ENCODE results near the gene CHSY1.
"Not testable (repeated sequence)": the region's sequence is repeated elsewhere in the genome, so short reads cannot be mapped to it uniquely, and the experiment has no call there.

CHSY1 gene

DNA sequence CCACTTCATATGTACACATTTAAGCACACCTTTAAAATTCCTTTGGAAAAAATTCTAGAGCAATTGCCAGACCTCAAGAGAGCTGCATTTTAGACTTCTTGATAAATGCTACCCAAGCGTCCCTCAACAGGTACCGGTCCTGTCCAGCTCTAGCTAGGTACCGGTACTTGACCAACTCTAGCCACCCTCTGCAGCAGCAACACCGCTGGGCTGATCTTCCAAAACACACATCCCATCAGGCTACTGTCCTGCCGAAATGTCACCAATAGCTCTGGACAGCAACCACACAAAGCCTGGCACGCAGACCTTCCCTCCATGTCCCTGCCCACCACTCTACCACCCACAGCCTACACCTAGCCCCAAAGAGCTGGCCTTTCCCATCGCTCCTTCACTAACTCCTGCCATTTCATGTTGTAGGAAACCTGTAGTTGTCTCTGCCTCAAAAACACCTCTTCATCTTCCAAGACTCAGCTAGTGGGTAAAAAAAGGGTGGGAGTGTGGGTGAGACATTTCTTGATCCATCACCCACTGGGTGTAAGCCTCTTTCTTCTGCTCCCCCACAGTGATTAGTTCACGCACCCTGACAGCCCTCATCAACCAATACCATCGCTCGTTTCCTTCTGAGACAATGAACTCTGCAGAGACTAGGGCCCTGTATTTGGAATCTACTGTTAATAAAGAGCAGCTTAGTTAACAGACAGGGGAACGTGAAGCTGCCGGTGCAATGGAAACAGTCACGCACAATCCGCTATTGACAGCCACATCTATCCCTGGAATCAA lies 6.8 kb downstream of the CHSY1 start:
- DNase-seq (ENCODE audit: low read depth) = no peak

DNA sequence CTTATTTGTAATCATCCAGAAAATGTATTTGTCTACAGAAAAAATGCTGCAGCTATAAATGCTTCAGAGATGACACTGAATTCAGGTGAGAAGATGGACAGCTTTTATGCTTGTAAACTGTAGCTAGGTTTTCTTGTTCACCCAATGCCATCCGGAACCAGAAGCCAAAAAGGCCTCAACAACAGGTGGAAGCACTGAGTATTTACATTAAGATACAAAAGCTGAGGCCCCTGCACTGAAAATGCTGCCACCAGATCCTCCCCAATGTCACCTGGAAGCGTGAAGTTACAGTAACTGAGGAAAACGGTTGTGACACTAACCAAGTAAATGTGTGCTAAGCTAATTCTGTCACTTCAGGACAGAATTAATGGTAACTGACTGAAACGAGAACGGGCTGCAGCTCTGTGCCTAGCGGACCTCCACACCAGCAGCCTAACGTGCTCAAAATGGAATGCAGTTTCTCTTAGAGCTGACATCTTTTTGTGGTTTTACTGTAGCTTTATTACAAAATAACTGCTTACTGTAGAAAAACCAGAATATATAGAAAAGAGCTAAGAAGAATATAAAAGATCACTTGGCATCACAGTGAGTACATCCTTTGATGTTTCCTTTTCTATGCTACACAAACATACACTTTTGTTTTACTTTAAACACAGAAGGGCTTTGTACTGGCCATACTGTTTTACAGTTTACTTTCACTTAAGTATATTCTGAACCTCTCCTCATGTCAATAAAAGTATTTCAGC lies 7.6 kb downstream of the CHSY1 start:
- no peak for DNase-seq (ENCODE audit: low read depth)

DNA sequence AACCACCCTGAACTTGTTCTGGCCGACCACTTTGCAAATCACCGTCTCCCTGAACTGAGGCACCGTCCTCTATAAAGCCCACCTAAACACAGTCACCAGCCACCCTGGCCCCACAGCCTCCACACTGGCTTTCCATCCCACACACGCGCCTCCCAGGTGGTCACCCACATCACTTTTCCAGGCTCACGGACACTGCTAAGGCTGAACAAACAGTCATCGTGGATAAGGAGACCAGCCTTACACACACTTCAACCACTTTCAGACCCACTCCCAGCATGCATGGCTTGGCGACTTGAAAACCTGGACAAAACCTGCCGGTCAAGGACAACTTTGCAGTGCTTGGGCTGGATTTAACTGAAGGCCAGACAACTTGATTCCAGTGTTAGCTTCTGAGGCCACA lies 8.4 kb downstream of the CHSY1 start:
- DNase-seq (ENCODE audit: low read depth) = no peak

DNA sequence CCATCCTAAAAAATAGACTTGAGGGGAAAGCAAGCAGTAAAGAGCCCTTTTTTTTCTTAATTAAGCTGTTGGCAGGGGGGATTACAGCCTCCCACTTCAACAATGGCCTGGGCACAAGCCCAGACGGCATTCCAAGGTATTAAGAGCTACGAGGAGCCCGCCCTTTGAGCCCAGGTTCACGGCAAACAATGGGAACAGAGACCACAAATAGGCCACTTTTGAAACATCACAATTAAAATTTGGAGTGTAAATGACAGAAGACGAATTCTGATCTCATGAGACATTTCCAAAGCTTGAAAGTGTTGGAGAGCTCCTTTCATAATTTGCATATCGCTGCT lies 8.9 kb downstream of the CHSY1 start:
- no peak for DNase-seq (ENCODE audit: low read depth)

DNA sequence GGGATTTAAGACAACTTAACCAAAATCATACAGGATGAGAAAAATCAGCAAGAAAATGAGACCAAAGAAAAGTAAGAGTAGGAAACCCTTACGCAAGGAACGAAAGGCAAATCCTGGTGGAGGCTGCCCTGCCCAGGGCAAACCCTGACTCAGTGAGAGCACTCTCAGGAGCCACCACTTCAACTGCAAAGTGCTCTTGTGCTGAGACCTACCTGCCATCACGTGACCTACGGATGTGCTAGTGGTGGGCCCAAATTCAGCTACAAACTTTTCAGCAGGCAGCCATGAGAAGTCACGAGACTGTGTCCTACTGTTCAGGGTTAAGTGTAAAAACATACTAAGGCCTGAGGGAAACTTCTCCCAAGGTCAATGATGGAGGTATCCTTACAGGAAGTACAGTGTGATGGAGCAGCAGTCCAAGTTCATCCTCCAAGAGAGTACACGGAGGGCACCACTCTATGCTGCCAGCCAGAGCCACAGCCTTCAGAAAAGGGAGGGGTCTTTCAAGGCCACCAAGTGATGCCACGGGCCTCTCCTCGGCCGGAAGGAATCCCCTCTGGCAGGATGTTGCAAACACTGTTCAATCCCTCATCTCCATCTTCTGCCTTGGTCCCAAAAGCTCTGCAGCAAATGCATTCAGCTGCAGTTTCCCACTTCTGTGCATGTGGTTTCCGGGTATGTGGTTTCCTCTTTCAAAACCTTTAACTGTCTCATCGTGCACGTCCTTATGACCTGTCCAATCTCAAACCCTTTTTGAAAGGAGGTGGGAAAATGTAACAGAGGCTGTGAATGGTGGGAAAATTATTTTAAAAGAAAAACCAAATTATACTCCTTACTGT lies 9.5 kb downstream of the CHSY1 start:
- DNase-seq (ENCODE audit: low read depth) = peak; percentile 48

DNA sequence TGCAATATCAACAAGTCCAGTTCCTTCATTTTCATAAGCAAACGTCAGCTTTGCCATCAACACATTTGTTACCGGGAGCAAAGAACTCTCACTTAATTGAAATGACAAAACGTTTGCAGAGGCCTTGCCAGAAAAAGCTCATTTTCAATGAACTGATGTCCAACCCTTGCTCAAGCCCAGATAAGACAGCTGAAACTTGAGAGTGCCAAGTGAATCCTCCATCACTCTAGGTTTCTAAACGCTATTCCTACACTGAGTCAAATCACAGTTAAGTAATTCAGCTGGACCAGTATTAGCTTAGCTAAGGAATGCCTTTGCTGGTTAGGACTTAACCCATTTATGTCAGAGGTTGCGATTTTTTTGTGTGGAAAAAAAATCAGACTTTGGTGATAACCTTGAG lies 11.5 kb downstream of the CHSY1 start:
- DNase-seq (ENCODE audit: low read depth) = no peak

DNA sequence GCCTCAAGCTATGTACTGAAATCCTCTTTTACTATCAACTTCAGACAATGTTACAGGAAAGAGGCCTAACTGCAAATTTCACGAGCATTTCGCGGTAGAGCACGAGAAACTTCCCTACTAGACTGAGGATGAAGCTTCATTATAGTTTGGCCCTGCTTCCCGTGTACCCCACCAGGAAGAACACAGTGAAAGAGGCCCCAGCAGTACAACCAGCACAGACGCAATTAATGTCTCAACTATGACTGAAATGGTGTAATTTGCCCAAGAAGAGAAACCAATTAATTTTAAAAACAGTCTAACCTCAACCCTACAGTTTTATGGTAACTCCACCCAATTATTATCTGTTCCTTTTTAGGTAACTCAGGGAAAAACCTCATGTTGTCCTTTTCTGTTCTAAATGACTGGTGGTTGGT lies 12.1 kb downstream of the CHSY1 start:
- DNase-seq (ENCODE audit: low read depth) = no peak

DNA sequence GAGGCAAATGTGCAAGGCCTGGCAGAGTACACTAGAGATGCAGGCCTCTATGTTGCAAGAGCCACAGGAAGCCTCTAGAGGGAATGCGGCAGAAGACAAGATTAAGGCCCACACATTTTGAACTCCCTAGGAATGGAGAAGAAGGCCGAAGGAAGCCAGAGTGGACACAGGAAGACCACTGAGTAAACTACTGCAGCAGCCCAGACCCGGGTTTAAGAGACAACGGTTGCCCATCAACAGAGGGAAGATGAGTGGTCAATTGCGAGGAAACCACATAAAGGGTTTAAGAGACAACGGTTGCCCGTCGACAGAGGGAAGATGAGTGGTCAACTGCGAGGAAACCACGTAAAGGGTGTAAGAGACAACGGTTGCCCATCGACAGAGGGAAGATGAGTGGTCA lies 14.6 kb downstream of the CHSY1 start:
- no peak for DNase-seq (ENCODE audit: low read depth)

DNA sequence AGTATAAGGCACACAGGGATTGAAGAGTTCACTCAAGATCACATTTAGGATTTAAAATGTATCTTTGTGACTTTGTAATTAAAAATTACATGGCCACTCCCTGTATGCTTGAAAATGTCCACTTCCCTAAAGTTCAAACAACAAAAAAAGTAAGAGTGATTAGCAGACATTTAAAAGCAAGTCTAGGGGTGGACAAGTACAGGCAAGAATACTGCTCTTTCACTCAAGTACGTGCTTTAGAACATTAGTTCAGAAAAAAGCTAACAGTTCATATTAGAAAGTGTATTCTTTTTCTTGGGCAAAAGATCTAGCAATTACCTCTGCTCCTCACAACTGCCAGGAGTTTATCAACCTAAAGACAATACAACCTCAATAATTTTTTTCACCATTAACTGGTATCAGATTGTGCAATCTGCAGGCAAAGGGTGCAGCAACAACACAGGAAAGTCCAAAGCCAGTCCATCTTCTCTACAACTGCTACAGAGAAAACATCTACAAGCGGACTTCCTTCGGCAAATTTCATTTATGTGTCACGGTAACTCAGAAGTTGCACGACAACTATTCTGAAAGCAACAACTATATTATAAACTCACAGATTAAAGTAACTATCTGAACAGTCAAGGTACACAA lies 18.1 kb downstream of the CHSY1 start:
- DNase-seq (ENCODE audit: low read depth) = no peak

DNA sequence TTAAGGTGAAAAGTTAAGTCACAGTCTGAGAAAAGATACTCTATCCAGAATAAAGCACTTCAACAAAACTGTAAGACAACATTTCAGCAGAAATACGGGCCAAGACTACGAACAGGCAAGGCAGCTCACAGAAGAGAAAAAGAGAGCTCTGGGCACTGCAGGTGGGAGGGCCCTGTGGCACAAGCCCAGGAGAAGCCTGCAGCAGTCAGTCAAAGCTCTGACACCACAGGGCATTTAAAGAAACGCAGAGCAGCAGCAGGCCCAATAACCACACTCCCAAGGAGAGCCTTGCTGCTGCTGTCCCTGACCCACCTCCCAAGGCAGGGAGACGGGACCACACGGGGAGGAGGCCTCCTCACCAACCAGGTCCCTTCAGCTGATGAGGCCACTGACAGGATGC lies 19.2 kb downstream of the CHSY1 start:
- DNase-seq (ENCODE audit: low read depth) = no peak

DNA sequence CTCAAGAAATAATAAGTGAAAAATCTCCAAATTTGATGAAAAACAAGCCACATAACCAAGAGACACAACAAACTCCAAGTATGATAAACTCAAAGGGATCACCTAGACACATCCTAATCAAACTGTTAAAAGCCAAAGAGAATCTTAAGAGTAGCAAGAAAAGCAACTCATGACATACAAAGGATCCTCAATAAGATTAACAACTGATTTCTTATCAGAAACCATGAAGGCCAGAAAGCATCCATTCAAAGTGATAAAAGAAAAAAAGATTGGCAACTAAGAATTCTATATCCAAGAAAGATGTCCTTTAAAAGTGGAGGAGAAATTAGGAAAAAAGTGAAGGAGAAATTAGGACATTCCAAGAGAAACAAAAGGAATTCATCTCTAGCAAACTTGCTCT lies 23.5 kb downstream of the CHSY1 start:
- no peak for DNase-seq (ENCODE audit: low read depth)

DNA sequence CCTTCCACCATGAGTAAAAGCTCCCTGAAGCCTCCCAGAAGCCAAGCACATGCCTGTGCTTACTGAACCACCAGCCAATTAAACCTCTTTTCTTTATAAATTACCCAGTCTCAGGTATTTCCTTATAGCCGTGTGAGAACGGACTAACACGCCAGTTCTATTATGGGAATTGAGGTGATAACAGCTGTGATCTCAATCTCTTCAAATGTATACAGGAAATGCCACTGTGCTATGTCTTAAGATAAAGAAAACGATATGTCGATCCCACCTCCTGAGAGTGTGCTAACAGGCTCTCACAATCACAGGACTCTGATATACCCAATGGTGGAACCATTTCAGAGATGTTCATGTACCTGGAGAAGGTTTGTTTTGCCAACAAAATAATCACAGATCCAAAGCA lies 26.2 kb downstream of the CHSY1 start:
- DNase-seq (ENCODE audit: low read depth) = no peak

DNA sequence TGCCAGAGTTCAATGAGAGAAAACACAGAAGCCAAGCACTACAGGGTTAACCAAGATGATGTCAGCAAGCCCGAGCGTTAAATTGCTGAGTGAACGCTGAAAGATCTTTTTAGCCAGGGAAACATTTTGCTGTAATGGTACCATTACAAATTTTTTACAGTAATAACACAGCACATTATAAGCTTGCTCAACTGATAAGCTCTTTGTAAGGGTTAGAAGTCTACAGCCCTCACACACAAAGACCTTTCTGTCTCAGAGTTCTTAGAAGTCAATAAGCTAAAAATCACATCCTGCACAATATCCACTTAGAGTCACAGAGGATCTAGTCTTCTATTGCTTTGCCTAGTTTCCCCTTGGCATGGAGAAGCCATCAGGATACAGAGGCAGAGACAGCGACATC lies 29.9 kb downstream of the CHSY1 start:
- DNase-seq (ENCODE audit: low read depth) = no peak

DNA sequence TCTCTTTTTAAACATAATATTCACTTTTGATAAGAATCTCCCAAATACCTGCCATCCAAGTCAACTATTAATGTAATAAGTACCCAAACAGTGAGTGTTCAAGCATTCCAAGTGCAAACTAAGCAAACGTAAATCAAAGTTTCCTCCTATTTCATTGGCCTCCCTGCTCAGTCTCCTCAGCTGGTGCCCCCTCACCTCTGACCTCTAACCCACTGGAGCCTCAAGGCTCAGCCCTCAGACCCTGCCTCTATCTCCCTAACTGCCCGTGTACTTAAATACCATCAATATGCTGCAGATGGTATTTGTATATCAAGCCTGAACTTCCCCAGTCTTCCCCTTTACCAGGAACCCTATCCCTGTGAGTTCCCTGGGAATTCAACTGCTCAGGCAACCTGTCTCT lies 31.8 kb downstream of the CHSY1 start:
- no peak for DNase-seq (ENCODE audit: low read depth)

DNA sequence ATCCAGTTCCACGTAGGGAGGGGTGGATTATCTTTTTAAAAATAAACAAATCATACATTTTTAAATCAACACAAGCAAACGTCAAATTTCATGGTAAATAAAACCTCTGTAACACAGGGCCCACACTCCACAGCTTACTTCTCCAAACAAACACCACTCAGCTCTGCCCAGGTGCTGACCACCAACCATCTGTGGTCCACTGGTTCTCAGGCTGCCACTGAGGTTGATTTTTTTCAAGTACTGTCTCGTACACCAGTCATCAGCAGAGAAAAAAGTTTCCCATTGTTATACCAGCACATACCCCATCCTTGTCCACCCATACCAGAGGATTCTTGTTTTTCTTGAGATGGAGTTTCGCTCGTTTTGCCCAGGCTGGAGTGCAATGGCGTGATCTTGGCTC lies 32.4 kb downstream of the CHSY1 start:
- DNase-seq (ENCODE audit: low read depth) = no peak

DNA sequence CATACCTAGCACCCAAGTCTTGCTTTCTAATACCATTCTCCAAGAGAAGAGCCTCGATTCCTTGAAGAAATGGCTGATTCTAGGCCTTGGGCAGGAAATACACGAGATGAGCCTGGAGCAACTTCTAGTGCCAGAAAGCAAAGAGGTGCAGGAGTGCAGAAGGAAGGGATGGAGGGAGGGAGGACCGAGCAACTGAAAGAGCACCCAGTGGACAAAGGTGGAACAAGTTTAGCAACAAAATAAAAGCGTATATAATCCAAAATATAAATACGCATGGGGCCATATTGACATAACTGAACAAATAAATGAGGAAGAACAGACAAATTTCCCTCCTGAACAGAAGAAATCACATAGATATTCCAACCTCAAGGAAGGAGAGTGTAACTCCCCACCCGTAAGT lies 34.4 kb downstream of the CHSY1 start:
- no peak for DNase-seq (ENCODE audit: low read depth)

DNA sequence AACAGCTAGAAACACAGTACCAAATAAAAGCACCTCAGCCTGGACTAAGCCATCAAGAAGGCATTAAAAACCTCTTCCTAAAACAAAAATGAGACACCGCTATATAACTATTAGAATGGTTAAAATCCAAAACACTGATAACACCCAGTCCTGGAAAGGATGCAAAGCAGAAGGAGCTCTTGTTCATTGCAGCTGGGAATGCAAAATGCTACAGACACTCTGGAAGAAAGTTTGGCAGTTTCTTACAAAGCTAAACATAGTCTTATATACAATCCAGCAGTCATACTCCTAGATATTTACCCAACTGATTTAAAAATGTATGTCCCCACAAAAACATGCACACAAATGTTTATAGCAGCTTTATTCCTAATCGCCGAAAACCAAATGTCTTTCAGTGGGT lies 35.7 kb downstream of the CHSY1 start:
- no peak for DNase-seq (ENCODE audit: low read depth)

DNA sequence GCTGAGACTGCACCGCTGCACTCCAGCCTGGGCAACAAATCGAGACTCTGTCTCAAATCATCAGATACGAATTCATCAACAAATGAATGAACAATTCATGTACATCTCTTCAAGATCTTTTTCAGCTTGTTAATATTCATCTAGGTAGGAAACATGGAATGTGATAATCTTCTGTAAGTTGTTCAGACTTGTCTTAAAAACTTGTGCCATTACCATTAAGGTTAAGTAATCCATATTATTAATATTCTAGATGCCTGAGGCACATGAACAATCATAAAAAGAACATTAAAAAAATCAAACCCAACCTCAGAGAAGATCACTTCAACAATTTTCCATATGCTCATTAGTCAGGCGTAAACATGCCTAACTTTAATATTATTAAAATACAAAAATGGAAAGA lies 36.2 kb downstream of the CHSY1 start:
- no peak for DNase-seq (ENCODE audit: low read depth)

DNA sequence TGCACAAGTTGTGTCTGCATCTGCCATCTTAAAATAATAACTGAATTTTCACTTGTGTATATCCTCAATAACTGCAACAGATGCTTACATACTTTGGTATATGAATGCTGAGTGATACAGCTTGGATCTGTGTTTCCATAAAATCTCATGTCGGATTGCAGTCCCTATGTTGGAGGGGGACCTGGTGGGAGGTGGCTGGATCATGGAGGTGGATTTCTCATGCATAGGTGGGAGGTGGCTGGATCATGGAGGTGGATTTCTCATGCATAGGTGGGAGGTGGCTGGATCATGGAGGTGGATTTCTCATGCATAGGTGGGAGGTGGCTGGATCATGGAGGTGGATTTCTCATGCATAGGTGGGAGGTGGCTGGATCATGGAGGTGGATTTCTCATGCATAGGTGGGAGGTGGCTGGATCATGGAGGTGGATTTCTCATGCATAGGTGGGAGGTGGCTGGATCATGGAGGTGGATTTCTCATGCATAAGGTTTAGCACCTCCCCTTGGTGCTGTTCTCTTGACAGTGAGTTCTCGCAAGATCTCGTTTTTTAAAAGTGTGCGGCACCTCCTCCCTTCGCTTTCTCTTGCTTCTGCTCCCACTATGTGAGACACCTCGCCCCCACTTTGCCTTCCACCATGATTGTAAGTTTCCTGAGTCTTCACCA lies 37.3 kb downstream of the CHSY1 start:
- DNase-seq (ENCODE audit: low read depth) = not testable (repeated sequence)

DNA sequence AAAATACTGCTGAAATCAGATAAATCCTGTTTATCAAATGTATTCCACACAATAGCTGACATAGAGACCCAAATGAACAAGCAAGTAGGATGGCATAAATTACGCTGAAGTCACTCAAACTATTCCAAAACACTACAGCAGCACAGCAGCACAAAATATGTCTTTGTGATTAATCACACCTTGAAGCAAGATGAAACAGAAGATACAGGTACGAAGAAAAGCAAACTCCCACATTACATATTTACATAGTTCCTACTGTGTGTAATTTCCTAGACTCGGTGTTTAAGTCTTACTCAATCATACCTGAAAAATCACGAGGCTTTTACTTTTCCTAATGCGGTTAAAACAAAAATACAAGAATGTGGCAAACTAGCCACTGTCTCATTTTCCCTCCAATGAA lies 38.3 kb downstream of the CHSY1 start:
- no peak for DNase-seq (ENCODE audit: low read depth)

DNA sequence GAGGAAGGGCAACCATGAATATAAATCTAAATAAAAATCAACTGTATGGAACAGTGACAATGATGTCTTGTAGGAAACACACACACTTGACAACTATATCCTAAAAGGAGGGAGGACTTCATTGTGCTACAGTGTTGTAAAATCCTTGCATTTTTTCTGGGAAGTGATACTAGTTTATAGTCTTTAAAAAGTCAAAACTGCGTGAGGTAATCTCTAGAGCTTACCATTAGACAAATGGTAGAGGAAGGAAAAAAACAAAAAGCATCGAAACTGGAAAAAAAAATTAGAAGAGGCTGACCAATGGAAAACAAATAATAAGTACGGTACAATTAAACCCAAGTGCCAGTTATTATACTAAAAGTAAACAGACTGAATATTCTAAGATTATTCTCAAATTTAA lies 38.7 kb downstream of the CHSY1 start:
- DNase-seq (ENCODE audit: low read depth) = no peak

DNA sequence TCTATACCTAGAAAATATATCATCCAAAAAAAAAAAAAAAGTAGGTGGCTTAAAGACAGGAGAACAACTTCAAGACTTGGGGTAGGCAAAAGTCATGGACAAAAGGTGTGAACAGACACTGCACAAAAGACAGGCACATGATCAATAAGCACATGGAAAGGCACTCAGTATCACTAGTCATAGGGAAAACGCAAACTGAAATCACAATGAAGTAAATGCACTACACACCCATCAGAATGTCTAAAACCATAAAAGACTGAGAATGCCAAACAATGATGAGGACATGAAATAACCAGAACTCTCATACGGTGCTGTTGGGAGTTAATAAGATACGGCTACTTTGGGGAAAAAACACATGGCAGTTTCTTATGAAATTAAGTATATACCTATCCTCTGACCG lies 40.0 kb downstream of the CHSY1 start:
- no peak for DNase-seq (ENCODE audit: low read depth)
